Melanocyte of skin (primary cell): ENCODE results near the gene PARP6. TPM values are rescaled to one million over a fixed set of nuclear protein-coding genes. Genes with fewer than 3 reads are reported as not detected.

ENCODE experiments used
- total RNA-seq, 2 donors: library from RNA; depleted of rRNA; stranded (reverse); fragments of >200 nt; gene quantifications; 2 replicates each; pipeline ENCODE4 v1.2.3, GENCODE V29; 2012

PARP6 gene, protein sequence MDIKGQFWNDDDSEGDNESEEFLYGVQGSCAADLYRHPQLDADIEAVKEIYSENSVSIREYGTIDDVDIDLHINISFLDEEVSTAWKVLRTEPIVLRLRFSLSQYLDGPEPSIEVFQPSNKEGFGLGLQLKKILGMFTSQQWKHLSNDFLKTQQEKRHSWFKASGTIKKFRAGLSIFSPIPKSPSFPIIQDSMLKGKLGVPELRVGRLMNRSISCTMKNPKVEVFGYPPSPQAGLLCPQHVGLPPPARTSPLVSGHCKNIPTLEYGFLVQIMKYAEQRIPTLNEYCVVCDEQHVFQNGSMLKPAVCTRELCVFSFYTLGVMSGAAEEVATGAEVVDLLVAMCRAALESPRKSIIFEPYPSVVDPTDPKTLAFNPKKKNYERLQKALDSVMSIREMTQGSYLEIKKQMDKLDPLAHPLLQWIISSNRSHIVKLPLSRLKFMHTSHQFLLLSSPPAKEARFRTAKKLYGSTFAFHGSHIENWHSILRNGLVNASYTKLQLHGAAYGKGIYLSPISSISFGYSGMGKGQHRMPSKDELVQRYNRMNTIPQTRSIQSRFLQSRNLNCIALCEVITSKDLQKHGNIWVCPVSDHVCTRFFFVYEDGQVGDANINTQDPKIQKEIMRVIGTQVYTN
- 10 to 100 TPM; 26.0 to 50.2 TPM for total RNA-seq

DNA sequence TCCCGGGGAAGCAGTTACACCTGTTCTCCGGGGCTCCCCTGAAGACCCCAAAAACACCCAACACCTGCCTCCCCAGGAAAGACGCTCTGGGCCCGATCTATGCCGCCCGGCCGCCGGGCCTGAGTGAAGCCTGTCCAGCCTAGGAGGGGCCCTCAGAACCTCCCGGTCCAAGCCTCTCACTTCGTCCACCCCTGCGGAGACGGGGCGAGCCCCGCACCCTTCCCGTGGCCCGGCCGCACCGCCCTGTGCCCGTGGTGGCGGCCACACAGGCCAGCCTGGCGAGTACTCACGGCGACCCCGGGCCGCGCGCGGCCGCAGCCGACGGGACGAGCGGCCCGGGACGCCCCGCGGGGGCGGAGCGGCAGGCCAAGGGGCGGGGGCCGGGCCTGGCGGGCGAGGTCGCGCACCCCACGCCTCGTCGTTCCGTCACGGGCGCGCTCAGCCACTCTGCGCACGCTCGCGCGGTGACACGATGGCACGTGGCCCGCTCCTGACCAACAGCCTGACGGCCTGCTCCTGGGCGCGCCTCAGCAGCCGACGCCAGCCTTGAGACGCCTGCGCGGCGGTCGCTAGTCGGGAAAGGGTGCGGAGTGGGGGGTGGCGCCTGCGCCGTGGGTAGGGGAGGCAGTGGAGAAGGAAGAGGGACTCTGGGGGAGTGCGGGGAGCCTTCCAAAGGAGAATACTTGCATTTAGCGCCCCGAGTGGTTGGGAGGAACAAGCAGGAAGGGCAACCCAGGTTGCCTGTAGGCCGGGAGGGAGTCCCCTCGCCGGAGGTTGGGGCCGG lies at the start of gene PARP6:
Gene PARP6, minus strand, starts transcription at position 342 of the 784 bp plus-strand sequence. CDS start 5,077 bp downstream, outside the sequence.

GRCh38 chr15:72319985-72320671 lies 47.8 kb upstream of the PARP6 start, which contains the start of gene CELF6:
Gene CELF6, minus strand, starts transcription at chr15:72320157. Its CDS starts 283 bp downstream, at chr15:72319874.

GRCh38 chr15:72231066-72231832 lies 41.1 kb downstream of the PARP6 start, which contains the start of gene PKM:
Gene PKM, minus strand, starts transcription at chr15:72231190. Its CDS starts 12,093 bp downstream, at chr15:72219097.

DNA sequence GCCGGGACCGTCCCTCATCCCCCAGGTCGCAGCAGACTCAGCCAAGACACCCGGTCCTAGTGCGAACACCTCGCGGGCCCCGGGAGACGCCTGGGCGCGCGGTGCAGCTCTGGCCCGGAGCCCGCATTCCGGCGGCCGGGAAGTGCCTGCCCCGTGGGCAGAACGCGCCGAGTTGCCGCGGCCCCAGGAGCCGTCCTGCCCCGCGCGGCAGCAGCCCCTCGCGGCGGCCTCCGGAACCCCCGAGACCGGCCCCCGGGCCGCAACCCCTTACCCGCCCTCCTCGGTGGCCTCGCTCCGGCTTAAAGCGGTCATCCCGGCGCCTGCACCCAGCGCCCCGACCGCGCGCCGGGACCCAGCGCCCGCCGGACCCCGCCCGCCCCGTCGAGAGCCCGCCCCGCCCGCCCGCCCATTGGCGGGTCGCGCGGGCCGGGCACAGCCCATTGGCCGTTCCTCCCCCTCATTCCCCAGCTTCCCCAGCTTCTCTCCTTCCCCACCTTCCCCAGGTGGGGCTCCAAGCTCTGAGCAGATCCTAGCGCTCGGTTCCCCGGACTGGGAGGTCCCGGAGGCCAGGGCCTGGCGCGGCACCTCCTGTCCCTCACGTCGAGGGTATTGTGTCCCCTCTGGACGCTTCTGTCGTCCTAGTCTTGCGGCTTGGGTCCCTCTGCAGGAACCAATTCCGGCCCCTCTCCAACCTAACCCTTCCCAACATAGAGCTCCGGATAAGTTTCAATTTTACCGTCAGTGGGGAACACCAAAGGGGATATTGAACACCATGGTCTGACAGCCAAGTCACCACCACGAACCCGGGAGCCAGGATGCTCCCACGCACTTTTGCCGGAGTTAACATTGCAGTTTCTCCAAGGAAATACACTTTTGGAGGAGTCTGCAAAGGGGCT lies 74.6 kb downstream of the PARP6 start, which contains the start of gene GRAMD2A:
Gene GRAMD2A, minus strand, starts transcription at position 328 of the 896 bp plus-strand sequence.

Other genes starting within 250 kb of the PARP6 start
- gene MYO9A, start 154.4 kb downstream of the PARP6 start, total RNA-seq = 10 to 100 TPM; 25.6 to 26.2 TPM
- gene SENP8, start 154.2 kb downstream of the PARP6 start, total RNA-seq = 1 to 10 TPM; 1.7 TPM
- gene GRAMD2A, start 74.8 kb downstream of the PARP6 start, total RNA-seq = not detected
- 1,000 to 10,000 TPM; 1,343 to 1,745 TPM for gene PKM, start 41.4 kb downstream of the PARP6 start, total RNA-seq
- under 1 TPM in 1 of 2 donors, not detected in 1; 0.33 TPM for gene CELF6, start 47.6 kb upstream of the PARP6 start, total RNA-seq
- gene HEXA, start 103.5 kb upstream of the PARP6 start, total RNA-seq = 100 to 1,000 TPM; 107 to 135 TPM
- not detected for gene TMEM202, start 125.8 kb upstream of the PARP6 start, total RNA-seq
- 10 to 100 TPM; 22.0 to 38.3 TPM for gene ARIH1, start 201.8 kb upstream of the PARP6 start, total RNA-seq